ENCODE measurements around the gene KLF12. TPM values are rescaled to one million over a fixed set of nuclear protein-coding genes. Genes with fewer than 3 reads are reported as not detected.

The KLF12 gene
- polyA plus RNA-seq, 1 donor = 6.2 TPM

DNA sequence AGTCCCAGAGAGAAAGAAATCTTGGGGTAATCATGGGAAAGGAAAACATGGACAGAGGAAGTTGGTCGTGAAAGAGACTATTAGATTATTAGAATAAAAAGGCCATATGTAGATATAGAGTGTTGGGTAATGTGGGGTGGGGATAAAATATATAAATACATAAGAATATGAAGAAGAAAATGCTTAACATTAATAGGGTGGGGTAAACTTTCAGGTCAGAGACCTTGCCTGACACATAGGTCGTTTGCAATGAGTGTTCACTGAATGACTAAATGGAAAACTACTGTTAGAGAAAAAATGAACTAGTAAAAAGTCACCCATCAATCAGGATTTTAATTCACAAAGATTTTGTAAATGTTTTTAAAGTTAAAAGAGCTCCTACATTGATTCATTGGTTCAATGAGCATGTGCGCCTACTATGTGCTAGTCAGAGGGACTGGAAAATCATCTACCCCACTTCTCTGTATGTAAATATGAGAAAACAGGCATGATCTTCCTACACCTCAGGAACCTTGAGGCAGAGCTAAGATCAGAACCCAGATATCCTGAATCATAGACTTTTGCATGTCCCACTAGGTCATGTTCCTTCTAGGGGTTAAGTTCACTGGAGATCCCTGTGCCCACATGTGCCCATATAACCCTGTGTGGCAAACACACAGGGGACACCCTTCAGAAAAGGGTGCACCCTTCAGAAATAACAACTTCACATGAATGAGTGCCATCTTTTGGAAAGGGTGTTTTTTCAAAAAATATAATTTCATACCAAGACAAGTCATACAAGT is 24.6 kb upstream of the KLF12 start:
- DNase-seq = no peak
- H3K27me3 ChIP-seq (ENCODE audit: control insufficient read depth, insufficient read depth, low read length) = no peaks in the 10 kb centered on the region
- no peak overlapping the region for H3K4me3 ChIP-seq (ENCODE audit: low read length)
- H3K27ac ChIP-seq (ENCODE audit: low read length) = no peak overlapping the region
- no peaks in the 10 kb centered on the region for H3K9me3 ChIP-seq (ENCODE audit: control insufficient read depth, low read depth, low read length)
- no peaks in the 10 kb centered on the region for H3K4me1 ChIP-seq (ENCODE audit: control insufficient read depth, insufficient read depth, low read length)
- WGBS (ENCODE audit: insufficient coverage, low lambda C conversion rate) = 58% methylated on average over 2 of the region's 3 CpGs
- H3K36me3 ChIP-seq (ENCODE audit: control insufficient read depth, insufficient read depth, low read length) = no peaks in the 10 kb centered on the region

DNA sequence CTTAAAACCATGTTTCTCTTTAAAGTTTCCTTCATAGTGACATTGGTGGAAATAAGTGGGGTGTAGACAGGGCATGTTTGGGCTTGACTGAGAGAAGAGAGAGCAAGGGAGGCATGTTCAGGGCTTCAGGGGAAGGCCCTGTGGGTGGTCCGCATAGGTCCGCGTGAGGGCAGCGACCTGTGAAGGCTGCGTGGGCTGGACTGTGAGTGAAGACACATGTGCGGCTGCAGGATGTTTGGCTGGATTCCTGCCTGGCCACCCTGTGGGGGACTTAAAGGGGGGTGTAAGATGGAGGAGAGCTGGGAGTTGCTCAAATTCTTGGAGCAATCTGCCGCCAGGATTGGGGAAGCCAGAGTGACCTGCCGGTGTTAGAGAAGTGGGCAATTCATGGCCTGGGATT is 23.8 kb upstream of the KLF12 start:
- Histone ChIP-seq H3K27me3 (ENCODE audit: control insufficient read depth, insufficient read depth, low read length) (no peaks in the 10 kb centered on the region), H3K27ac (ENCODE audit: low read length) (no peak overlapping the region), H3K36me3 (ENCODE audit: control insufficient read depth, insufficient read depth, low read length) (no peaks in the 10 kb centered on the region), H3K4me3 (ENCODE audit: low read length) (no peak overlapping the region), H3K4me1 (ENCODE audit: control insufficient read depth, insufficient read depth, low read length) (no peaks in the 10 kb centered on the region), H3K9me3 (ENCODE audit: control insufficient read depth, low read depth, low read length) (no peaks in the 10 kb centered on the region)
- WGBS (ENCODE audit: insufficient coverage, low lambda C conversion rate) = no CpG with 5 or more reads among the region's 8 CpGs
- DNase-seq = no peak

DNA sequence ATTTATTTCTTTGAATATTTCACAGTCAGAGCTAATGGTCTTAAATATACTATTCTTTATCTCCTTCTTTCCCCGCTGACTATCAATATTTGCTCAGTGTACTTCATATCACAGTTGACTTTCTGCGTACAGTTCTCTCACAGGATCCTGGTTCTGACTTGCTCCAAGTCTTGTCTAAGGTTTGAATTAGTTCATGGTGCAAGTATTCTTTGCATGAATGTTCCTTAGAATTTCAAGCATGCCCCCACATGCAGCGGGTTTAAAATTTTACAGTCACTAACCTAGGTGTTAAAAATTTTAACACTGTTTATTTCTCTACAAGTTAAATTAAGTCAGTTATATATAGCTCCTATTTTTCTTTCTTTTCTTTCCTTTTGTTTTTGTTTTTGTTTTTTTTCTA is 20.8 kb upstream of the KLF12 start:
- Histone ChIP-seq H3K27me3 (ENCODE audit: control insufficient read depth, insufficient read depth, low read length) (no peaks in the 10 kb centered on the region), H3K4me3 (ENCODE audit: low read length) (no peak overlapping the region), H3K36me3 (ENCODE audit: control insufficient read depth, insufficient read depth, low read length) (no peaks in the 10 kb centered on the region), H3K27ac (ENCODE audit: low read length) (no peak overlapping the region), H3K9me3 (ENCODE audit: control insufficient read depth, low read depth, low read length) (no peaks in the 10 kb centered on the region), H3K4me1 (ENCODE audit: control insufficient read depth, insufficient read depth, low read length) (no peaks in the 10 kb centered on the region)
- DNase-seq = no peak
- WGBS (ENCODE audit: insufficient coverage, low lambda C conversion rate) = 100% methylated on average over 1 of the region's 3 CpGs

DNA sequence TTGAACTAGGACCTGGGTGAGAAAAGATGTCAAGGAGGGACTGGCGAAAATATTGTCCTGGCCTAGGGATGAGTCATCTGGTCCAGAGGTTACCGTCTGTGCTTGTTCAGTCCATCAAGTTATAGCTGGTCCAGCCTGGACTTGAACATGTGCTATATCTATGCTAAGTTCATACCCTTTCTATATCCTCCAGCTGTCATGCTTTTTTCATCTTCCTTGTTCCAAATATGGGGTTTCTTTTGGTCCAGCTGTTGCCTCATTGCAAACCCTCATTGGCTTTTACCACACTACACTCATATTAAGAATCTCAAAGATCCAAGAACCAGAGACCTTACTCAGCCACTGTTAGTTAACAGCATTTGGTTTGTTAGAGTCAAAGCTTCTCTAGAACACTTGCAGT is 19.1 kb upstream of the KLF12 start:
- H3K27ac ChIP-seq (ENCODE audit: low read length) = no peak overlapping the region
- DNase-seq = no peak
- no peaks in the 10 kb centered on the region for H3K9me3 ChIP-seq (ENCODE audit: control insufficient read depth, low read depth, low read length)

DNA sequence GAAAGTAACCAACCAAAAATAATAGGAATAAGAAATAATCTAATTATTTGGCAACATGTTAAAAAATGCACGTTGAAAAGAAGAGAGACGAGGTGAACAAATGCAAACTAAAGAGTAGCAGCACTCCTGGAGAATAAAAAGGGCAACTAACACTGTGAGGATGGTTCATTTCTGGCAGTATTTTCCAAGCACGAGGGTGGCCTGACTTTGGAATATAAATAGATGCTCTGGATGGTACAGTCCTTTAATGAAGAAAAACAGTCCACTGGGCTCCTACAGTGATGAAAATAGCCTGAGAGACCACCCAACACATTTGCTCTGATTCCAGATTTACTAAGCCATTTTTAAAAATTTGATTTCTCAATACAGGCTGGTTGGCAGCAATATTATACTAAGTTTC is 17.7 kb upstream of the KLF12 start:
- WGBS (ENCODE audit: insufficient coverage, low lambda C conversion rate) = 42% methylated on average over 2 of the region's 3 CpGs

More for the DNA sequence above, 19.1 kb upstream of the KLF12 start:
- H3K4me1 ChIP-seq (ENCODE audit: control insufficient read depth, insufficient read depth, low read length) = no peaks in the 10 kb centered on the region
- H3K27me3 ChIP-seq (ENCODE audit: control insufficient read depth, insufficient read depth, low read length) = no peaks in the 10 kb centered on the region
- 14% methylated on average over 1 of the region's 2 CpGs for WGBS (ENCODE audit: insufficient coverage, low lambda C conversion rate)
- no peak overlapping the region for H3K4me3 ChIP-seq (ENCODE audit: low read length)
- H3K36me3 ChIP-seq (ENCODE audit: control insufficient read depth, insufficient read depth, low read length) = no peaks in the 10 kb centered on the region

DNA sequence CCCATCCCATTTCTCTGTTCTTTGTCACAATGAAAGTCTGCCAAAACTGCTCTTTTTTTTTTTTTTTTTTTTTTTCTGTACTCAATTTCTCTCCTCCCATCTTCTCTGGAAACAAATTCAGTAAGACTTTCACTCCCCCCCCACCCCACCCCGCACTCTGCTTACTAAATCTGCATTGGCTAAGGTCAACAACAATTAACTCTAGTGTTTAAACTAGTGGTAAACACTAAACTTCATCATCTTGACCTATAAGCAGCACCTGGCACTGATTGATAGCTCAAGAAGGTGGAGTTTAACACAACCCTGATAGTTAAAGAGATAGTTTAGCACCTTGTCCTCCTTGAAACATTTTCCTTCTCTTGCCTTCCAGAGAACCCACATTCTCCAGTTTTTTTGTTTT is 14.1 kb upstream of the KLF12 start:
- Histone ChIP-seq H3K9me3 (ENCODE audit: control insufficient read depth, low read depth, low read length) (no peaks in the 10 kb centered on the region), H3K4me3 (ENCODE audit: low read length) (no peak overlapping the region), H3K27ac (ENCODE audit: low read length) (no peak overlapping the region), H3K4me1 (ENCODE audit: control insufficient read depth, insufficient read depth, low read length) (no peaks in the 10 kb centered on the region), H3K36me3 (ENCODE audit: control insufficient read depth, insufficient read depth, low read length) (no peaks in the 10 kb centered on the region), H3K27me3 (ENCODE audit: control insufficient read depth, insufficient read depth, low read length) (no peaks in the 10 kb centered on the region)
- no peak for DNase-seq
- 20% methylated on average over 1 of the region's 1 CpG for WGBS (ENCODE audit: insufficient coverage, low lambda C conversion rate)

More for the DNA sequence above, 17.7 kb upstream of the KLF12 start:
- no peaks in the 10 kb centered on the region for H3K27me3 ChIP-seq (ENCODE audit: control insufficient read depth, insufficient read depth, low read length)
- H3K36me3 ChIP-seq (ENCODE audit: control insufficient read depth, insufficient read depth, low read length) = no peaks in the 10 kb centered on the region
- DNase-seq = no peak
- no peak overlapping the region for H3K4me3 ChIP-seq (ENCODE audit: low read length)
- no peaks in the 10 kb centered on the region for H3K4me1 ChIP-seq (ENCODE audit: control insufficient read depth, insufficient read depth, low read length)
- no peaks in the 10 kb centered on the region for H3K9me3 ChIP-seq (ENCODE audit: control insufficient read depth, low read depth, low read length)
- no peak overlapping the region for H3K27ac ChIP-seq (ENCODE audit: low read length)

DNA sequence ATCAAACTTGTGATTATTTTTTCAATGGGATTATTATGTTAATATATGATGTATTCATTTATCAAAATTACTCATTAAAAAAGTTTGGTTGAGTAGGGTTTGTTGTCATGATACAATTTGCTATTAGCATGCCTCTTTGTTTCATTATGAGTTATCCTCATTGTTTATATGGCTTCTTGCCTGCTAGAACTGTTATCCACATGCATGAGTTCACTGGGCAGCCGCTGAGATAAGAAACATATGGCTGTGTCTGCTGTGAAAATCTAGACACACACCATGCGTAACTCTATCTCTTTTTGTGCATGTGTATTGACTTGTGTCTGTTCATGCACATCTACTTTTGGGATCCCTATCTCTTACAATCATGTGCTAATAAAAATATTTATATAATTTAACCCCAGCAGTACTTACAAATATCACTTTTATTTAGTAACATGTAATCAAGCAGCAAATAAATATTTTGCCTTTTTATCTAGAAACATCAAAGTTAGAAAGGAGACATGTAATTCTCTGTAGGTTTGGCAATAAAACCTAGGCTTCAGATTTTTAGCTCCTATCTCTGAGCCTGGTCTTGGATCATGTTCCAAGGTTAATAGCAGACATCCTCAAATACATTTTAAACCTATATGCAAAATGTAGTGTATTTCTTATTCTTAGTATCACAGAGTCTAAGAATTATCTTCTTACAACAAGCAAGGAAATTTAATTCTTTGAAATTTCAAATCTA is 11.2 kb upstream of the KLF12 start:
- WGBS (ENCODE audit: insufficient coverage, low lambda C conversion rate) = no CpG with 5 or more reads among the region's 2 CpGs
- no peaks in the 10 kb centered on the region for H3K9me3 ChIP-seq (ENCODE audit: control insufficient read depth, low read depth, low read length)
- no peak overlapping the region for H3K4me3 ChIP-seq (ENCODE audit: low read length)
- no peaks in the 10 kb centered on the region for H3K27me3 ChIP-seq (ENCODE audit: control insufficient read depth, insufficient read depth, low read length)
- no peaks in the 10 kb centered on the region for H3K36me3 ChIP-seq (ENCODE audit: control insufficient read depth, insufficient read depth, low read length)
- no peaks in the 10 kb centered on the region for H3K4me1 ChIP-seq (ENCODE audit: control insufficient read depth, insufficient read depth, low read length)
- DNase-seq = peak; percentile 12 to 32
- H3K27ac ChIP-seq (ENCODE audit: low read length) = no peak overlapping the region

DNA sequence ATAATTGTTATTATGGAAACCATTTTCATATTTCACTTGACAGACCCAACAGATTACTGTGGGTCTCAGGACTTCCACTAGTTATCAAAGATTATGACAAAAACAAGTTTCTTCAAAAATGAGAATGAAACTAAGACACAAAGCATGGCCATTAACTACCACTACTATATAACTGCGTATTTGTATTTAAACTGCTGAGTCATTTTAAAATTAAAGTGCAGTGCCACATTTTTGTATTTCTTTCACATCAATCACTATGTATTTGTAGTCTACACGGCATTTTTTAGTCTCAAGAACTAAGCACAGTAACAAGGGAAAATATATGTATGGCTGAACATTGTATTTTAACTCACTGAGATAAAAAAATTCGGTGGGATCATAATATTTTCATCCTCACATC is 10.1 kb upstream of the KLF12 start:
- H3K4me1 ChIP-seq (ENCODE audit: control insufficient read depth, insufficient read depth, low read length) = no peaks in the 10 kb centered on the region
- WGBS (ENCODE audit: insufficient coverage, low lambda C conversion rate) = 100% methylated on average over 1 of the region's 3 CpGs
- no peak overlapping the region for H3K4me3 ChIP-seq (ENCODE audit: low read length)
- H3K36me3 ChIP-seq (ENCODE audit: control insufficient read depth, insufficient read depth, low read length) = no peaks in the 10 kb centered on the region
- no peak overlapping the region for H3K27ac ChIP-seq (ENCODE audit: low read length)
- no peaks in the 10 kb centered on the region for H3K27me3 ChIP-seq (ENCODE audit: control insufficient read depth, insufficient read depth, low read length)
- no peak for DNase-seq
- H3K9me3 ChIP-seq (ENCODE audit: control insufficient read depth, low read depth, low read length) = no peaks in the 10 kb centered on the region

DNA sequence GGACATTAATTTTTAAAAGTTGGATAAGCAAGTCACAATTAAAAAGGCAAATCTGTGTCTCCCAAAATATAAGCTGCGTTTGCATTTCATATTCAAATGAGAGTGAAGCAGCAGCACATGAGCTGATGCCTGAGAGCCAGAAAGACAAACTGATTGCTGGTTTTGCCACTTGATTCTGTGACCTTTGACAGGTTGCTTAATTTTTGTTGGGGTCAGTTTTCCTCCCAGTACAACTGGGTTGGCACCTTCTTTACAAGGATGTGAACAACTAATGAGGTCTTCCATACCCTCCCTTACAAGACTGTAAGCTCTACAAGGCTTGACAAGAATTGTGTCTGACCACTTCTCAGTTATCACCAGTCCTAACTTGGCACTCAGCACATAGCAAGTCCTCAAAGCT is 8.1 kb upstream of the KLF12 start:
- no peak for DNase-seq
- H3K4me1 ChIP-seq (ENCODE audit: control insufficient read depth, insufficient read depth, low read length) = no peaks in the 10 kb centered on the region
- no peaks in the 10 kb centered on the region for H3K36me3 ChIP-seq (ENCODE audit: control insufficient read depth, insufficient read depth, low read length)
- no peak overlapping the region for H3K27ac ChIP-seq (ENCODE audit: low read length)
- no peak overlapping the region for H3K4me3 ChIP-seq (ENCODE audit: low read length)
- H3K27me3 ChIP-seq (ENCODE audit: control insufficient read depth, insufficient read depth, low read length) = no peaks in the 10 kb centered on the region
- no CpG with 5 or more reads among the region's 1 CpG for WGBS (ENCODE audit: insufficient coverage, low lambda C conversion rate)
- no peaks in the 10 kb centered on the region for H3K9me3 ChIP-seq (ENCODE audit: control insufficient read depth, low read depth, low read length)

DNA sequence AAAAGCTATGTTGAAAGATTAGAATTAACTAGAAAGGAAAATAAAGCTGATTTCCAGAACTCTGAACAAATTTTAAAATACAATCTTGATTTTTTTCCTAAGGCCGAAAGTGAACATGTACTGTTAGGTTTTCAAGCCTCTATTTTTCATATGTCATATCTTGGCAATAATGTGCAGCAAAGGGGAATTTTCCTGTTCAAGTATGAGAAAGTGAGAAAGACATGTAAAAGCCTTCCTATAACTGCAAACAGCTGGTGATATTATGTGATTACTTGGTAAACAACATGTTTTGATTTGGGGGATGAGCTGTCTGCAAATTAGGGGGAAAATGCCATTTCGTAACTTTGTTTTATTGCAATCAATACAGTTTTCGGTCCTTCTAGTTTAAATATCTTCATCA is 4.0 kb upstream of the KLF12 start:
- H3K36me3 ChIP-seq (ENCODE audit: control insufficient read depth, insufficient read depth, low read length) = no peaks in the 10 kb centered on the region
- H3K4me3 ChIP-seq (ENCODE audit: low read length) = no peak overlapping the region
- H3K27ac ChIP-seq (ENCODE audit: low read length) = no peak overlapping the region
- H3K4me1 ChIP-seq (ENCODE audit: control insufficient read depth, insufficient read depth, low read length) = no peaks in the 10 kb centered on the region
- WGBS (ENCODE audit: insufficient coverage, low lambda C conversion rate) = 100% methylated on average over 2 of the region's 3 CpGs
- no peaks in the 10 kb centered on the region for H3K27me3 ChIP-seq (ENCODE audit: control insufficient read depth, insufficient read depth, low read length)
- no peak for DNase-seq
- H3K9me3 ChIP-seq (ENCODE audit: control insufficient read depth, low read depth, low read length) = no peaks in the 10 kb centered on the region
